ENCODE results near the gene CAV2.
"Not testable (repeated sequence)": the region's sequence is repeated elsewhere in the genome, so short reads cannot be mapped to it uniquely, and the experiment has no call there.

DNA sequence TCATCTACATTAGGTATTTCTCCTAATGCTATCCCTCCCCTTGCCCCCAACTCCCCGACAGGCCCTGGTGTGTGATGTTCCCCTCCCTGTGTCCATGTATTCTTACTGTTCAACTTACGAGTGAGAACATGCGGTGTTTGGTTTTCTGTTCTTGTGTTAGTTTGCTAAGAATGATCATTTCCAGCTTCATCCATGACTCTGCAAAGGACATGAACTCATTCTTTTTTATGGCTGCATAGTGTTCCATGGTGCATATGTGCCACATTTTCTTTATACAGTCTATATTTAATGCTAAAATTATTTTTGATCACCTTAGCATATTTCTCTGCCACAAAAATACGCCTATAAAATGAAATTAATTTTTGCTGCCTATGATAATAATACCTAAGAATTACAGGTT is 15.1 kb upstream of the CAV2 start:
- TF ChIP-seq, protein P1, sequence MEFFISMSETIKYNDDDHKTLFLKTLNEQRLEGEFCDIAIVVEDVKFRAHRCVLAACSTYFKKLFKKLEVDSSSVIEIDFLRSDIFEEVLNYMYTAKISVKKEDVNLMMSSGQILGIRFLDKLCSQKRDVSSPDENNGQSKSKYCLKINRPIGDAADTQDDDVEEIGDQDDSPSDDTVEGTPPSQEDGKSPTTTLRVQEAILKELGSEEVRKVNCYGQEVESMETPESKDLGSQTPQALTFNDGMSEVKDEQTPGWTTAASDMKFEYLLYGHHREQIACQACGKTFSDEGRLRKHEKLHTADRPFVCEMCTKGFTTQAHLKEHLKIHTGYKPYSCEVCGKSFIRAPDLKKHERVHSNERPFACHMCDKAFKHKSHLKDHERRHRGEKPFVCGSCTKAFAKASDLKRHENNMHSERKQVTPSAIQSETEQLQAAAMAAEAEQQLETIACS (CRISPR knock-in tag; IDR thresholded peaks at IDR 0.05) = not testable (repeated sequence)
- not testable (repeated sequence) for TF ChIP-seq TCF7L2 (IDR thresholded peaks at IDR 0.05; ENCODE audit: low read depth, low read length); ZFP36L1 (CRISPR knock-in tag; IDR thresholded peaks at IDR 0.05); NR3C1 (CRISPR knock-in tag; IDR thresholded peaks at IDR 0.05); ZNF207 (IDR thresholded peaks at IDR 0.05; ENCODE audit: borderline replicate concordance); FOXM1 (CRISPR knock-in tag; IDR thresholded peaks at IDR 0.05); ZNF644 (CRISPR knock-in tag; IDR thresholded peaks at IDR 0.05; ENCODE audit: low read depth)
- TF ChIP-seq, protein P2, sequence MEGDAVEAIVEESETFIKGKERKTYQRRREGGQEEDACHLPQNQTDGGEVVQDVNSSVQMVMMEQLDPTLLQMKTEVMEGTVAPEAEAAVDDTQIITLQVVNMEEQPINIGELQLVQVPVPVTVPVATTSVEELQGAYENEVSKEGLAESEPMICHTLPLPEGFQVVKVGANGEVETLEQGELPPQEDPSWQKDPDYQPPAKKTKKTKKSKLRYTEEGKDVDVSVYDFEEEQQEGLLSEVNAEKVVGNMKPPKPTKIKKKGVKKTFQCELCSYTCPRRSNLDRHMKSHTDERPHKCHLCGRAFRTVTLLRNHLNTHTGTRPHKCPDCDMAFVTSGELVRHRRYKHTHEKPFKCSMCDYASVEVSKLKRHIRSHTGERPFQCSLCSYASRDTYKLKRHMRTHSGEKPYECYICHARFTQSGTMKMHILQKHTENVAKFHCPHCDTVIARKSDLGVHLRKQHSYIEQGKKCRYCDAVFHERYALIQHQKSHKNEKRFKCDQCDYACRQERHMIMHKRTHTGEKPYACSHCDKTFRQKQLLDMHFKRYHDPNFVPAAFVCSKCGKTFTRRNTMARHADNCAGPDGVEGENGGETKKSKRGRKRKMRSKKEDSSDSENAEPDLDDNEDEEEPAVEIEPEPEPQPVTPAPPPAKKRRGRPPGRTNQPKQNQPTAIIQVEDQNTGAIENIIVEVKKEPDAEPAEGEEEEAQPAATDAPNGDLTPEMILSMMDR (CRISPR knock-in tag; IDR thresholded peaks at IDR 0.05) = not testable (repeated sequence)
- TF ChIP-seq, protein P3, sequence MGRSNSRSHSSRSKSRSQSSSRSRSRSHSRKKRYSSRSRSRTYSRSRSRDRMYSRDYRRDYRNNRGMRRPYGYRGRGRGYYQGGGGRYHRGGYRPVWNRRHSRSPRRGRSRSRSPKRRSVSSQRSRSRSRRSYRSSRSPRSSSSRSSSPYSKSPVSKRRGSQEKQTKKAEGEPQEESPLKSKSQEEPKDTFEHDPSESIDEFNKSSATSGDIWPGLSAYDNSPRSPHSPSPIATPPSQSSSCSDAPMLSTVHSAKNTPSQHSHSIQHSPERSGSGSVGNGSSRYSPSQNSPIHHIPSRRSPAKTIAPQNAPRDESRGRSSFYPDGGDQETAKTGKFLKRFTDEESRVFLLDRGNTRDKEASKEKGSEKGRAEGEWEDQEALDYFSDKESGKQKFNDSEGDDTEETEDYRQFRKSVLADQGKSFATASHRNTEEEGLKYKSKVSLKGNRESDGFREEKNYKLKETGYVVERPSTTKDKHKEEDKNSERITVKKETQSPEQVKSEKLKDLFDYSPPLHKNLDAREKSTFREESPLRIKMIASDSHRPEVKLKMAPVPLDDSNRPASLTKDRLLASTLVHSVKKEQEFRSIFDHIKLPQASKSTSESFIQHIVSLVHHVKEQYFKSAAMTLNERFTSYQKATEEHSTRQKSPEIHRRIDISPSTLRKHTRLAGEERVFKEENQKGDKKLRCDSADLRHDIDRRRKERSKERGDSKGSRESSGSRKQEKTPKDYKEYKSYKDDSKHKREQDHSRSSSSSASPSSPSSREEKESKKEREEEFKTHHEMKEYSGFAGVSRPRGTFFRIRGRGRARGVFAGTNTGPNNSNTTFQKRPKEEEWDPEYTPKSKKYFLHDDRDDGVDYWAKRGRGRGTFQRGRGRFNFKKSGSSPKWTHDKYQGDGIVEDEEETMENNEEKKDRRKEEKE (IDR thresholded peaks at IDR 0.05) = not testable (repeated sequence)

All from HepG2 (cell line).